Measurements from ENCODE around the gene DSCAML1.

DNA sequence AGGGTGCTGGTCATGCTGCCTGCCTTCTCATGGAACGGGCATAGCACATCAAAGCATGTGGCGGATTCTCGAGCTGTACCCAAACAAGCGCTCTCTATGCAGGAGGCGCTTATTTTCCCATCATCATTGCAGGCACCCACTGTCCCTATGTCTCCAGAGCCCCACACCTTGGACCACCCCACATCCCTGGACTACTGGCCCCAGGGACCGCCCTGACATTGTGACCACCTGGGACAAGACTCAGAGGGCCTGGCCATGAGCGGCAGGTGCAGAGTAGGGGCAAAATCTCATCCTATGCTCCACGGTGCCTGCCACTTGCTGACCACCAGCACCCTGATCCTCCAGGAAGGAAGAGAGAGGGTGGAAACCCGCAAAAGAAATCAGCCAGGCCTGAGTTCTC, 170.4 kb downstream of the DSCAML1 start:
- TF ChIP-seq FOXA1 (IDR thresholded peaks at IDR 0.05) (no peak), FOXM1 (IDR thresholded peaks at IDR 0.05; ENCODE audit: borderline replicate concordance) (no peak), BHLHE40 (IDR thresholded peaks at IDR 0.05; ENCODE audit: borderline replicate concordance) (no peak), HDGF (IDR thresholded peaks at IDR 0.05; ENCODE audit: borderline replicate concordance) (no peak), TARDBP (IDR thresholded peaks at IDR 0.05) (no peak), ELF4 (IDR thresholded peaks at IDR 0.05) (no peak), CTBP1 (IDR thresholded peaks at IDR 0.05; ENCODE audit: borderline replicate concordance) (no peak), SUZ12 (IDR thresholded peaks at IDR 0.05) (no peak), FOXK2 (IDR thresholded peaks at IDR 0.05) (no peak), ARNT (IDR thresholded peaks at IDR 0.05) (no peak), LEF1 (IDR thresholded peaks at IDR 0.05; ENCODE audit: borderline replicate concordance) (no peak), SP1 (IDR thresholded peaks at IDR 0.05) (no peak), PKNOX1 (IDR thresholded peaks at IDR 0.05) (no peak)
